HepG2 (cell line): ENCODE measurements around the gene MAP3K2.

Experiments
- CCDC6 ChIP-seq: sonication (generic); formaldehyde crosslinking; IDR thresholded peaks from 2 replicates; pipeline ENCODE4 v1.8.1; 2022; ENCODE audit warnings: mild to moderate bottlenecking, missing genetic modification reagents, moderate library complexity
- EZH2 ChIP-seq: conservative IDR thresholded peaks from 2 replicates; pipeline ENCODE4 v1.6.1; 2012; ENCODE audit warnings: mild to moderate bottlenecking, low read depth, low read length, moderate library complexity
- FOSL1 ChIP-seq: sonication (generic); formaldehyde crosslinking; IDR thresholded peaks from 2 replicates; pipeline ENCODE4 v1.9.0; 2021; ENCODE audit warnings: missing genetic modification reagents, borderline replicate concordance
- GABPB1 ChIP-seq: IDR thresholded peaks from 2 replicates; pipeline ENCODE4 v1.6.1; 2016; ENCODE audit warnings: mild to moderate bottlenecking, missing genetic modification reagents, moderate library complexity, missing compliant biosample characterization
- HNRNPK ChIP-seq: fragments of 200-400 bp; formaldehyde crosslinking; IDR thresholded peaks from 2 replicates; pipeline ENCODE4 v1.6.1; 2018; ENCODE audit warnings: low read length, low read depth, moderate library complexity, mild to moderate bottlenecking; ENCODE audit not compliant: poor library complexity, severe bottlenecking
- HNRNPUL1 ChIP-seq: fragments of 200-400 bp; formaldehyde crosslinking; IDR thresholded peaks from 2 replicates; pipeline ENCODE4 v1.6.1; 2017; ENCODE audit warnings: low read depth, mild to moderate bottlenecking, low read length, moderate library complexity
- KLF16 ChIP-seq, 2 experiments: sonication (generic) in 1 of 2; formaldehyde crosslinking in 1 of 2; IDR thresholded peaks; 2 replicates each; pipeline versions ENCODE4 v1.6.1 to v1.8.0; 2016 to 2023; ENCODE audit warnings: missing genetic modification reagents in 2 of 2, missing compliant biosample characterization in 1 of 2
- POLR2A ChIP-seq, 2 experiments: IDR thresholded peaks; 2 replicates each; pipeline ENCODE4 v1.6.1; 2011; ENCODE audit warnings: low read depth in 2 of 2, low read length in 2 of 2, mild to moderate bottlenecking in 1 of 2, moderate library complexity in 1 of 2; ENCODE audit not compliant: insufficient read depth in 1 of 2
- RFX5 ChIP-seq: IDR thresholded peaks from 2 replicates; pipeline ENCODE4 v1.6.1; 2011; ENCODE audit warnings: low read depth, low read length, improper control_type of control experiment
- SP140L ChIP-seq: sonication (generic); formaldehyde crosslinking; IDR thresholded peaks from 2 replicates; pipeline ENCODE4 v1.4.0; 2020; ENCODE audit warnings: missing genetic modification reagents, borderline replicate concordance

GRCh38 chr2:127386764-127387654 is 766 bp downstream of the MAP3K2 start:
- TF ChIP-seq CCDC6 (CRISPR knock-in tag), result peak; percentile 30; the same call in 1 of the 2 replicates
- peak; percentile 47; the same call in 1 of the 2 replicates for TF ChIP-seq RFX5
- peak in 1 of 2 experiments; percentile 69; a peak in 2 of 4 replicates for TF ChIP-seq KLF16 (CRISPR knock-in tag; IDR thresholded peaks at IDR 0.05)
- TF ChIP-seq HNRNPK, result no peak
- TF ChIP-seq SP140L (CRISPR knock-in tag), result peak; percentile 92; the same call in 1 of the 2 replicates
- 0 out of 2 replicates have a peak, but pooled peaks have one; percentile 36 for TF ChIP-seq GABPB1
- peak; percentile 49 to 68 for TF ChIP-seq POLR2A (IDR thresholded peaks at IDR 0.05; ENCODE audit: insufficient read depth in 1 of 2, low read depth in 2 of 2, low read length in 2 of 2)
- TF ChIP-seq EZH2, result no peak
- no peak for TF ChIP-seq FOSL1 (CRISPR knock-in tag)
- peak; percentile 0; the same call in 1 of the 2 replicates for TF ChIP-seq HNRNPUL1
